22Rv1 (cell line): ENCODE data around the gene AKT3.
"Not testable (repeated sequence)": the region's sequence is repeated elsewhere in the genome, so short reads cannot be mapped to it uniquely, and the experiment has no call there.

Source experiments
- ZFX ChIP-seq: fragments of 450-650 bp; IDR thresholded peaks from 2 replicates; pipeline ENCODE4 v1.6.1; 2017; ENCODE audit warnings: antibody characterized with exemption, borderline replicate concordance
- TF ChIP-seq, protein P1 (sequence below): fragments of 450-650 bp; IDR thresholded peaks from 2 replicates; pipeline ENCODE4 v1.5.1; 2017; ENCODE audit warnings: mild to moderate bottlenecking

DNA sequence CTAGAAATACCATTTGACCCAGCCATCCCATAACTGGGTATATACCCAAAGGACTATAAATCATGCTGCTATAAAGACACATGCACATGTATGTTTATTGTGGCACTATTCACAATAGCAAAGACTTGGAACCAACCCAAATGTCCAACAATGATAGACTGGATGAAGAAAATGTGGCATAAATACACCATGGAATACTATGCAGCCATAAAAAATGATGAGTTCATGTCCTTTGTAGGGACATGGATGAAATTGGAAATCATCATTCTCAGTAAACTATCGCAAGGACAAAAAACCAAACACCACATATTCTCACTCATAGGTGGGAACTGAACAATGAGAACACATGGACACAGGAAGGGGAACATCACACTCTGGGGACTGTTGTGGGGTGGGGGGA lies 187.9 kb downstream of the AKT3 start:
- TF ChIP-seq, protein P1, sequence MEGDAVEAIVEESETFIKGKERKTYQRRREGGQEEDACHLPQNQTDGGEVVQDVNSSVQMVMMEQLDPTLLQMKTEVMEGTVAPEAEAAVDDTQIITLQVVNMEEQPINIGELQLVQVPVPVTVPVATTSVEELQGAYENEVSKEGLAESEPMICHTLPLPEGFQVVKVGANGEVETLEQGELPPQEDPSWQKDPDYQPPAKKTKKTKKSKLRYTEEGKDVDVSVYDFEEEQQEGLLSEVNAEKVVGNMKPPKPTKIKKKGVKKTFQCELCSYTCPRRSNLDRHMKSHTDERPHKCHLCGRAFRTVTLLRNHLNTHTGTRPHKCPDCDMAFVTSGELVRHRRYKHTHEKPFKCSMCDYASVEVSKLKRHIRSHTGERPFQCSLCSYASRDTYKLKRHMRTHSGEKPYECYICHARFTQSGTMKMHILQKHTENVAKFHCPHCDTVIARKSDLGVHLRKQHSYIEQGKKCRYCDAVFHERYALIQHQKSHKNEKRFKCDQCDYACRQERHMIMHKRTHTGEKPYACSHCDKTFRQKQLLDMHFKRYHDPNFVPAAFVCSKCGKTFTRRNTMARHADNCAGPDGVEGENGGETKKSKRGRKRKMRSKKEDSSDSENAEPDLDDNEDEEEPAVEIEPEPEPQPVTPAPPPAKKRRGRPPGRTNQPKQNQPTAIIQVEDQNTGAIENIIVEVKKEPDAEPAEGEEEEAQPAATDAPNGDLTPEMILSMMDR: not testable (repeated sequence)
- not testable (repeated sequence) for TF ChIP-seq ZFX
